OCI-LY3 (cell line): ENCODE data around the gene STX4.

Experiments
- H2AFZ ChIP-seq: fragments of 200-600, 300-600 bp; shearing (Covaris generic); 2 replicates; pipeline ENCODE4 v1.6.0; 2014; ENCODE audit warnings: antibody characterized with exemption, low read depth, low read length
- H3K27ac ChIP-seq: fragments of 200-600, 300-600 bp; sonication (generic); 2 replicates; pipeline ENCODE4 v1.5.1; 2014; ENCODE audit warnings: mild to moderate bottlenecking, low read length, moderate library complexity, mixed read lengths
- H3K27me3 ChIP-seq: fragments of 200-600, 300-600 bp; sonication (generic); 2 replicates; pipeline ENCODE4 v1.6.1; 2014; ENCODE audit warnings: low read depth, low read length, mixed read lengths
- H3K36me3 ChIP-seq: fragments of 200-600, 300-600 bp; sonication (generic); replicated peaks from 2 replicates; pipeline ENCODE3; 2014; ENCODE audit warnings: low read depth, low read length, mixed read lengths
- H3K4me1 ChIP-seq: fragments of 300-600, 200-600 bp; sonication (generic); 2 replicates; pipeline ENCODE4 v1.6.1; 2014; ENCODE audit warnings: low read length, mixed read lengths
- H3K4me2 ChIP-seq: fragments of 200-600, 300-600 bp; sonication (generic); 2 replicates; pipeline ENCODE4 v1.6.1; 2014; ENCODE audit warnings: low read length, mixed read lengths
- H3K4me3 ChIP-seq: fragments of 300-600, 200-600 bp; sonication (generic); 2 replicates; pipeline ENCODE4 v1.5.1; 2014; ENCODE audit warnings: antibody characterized with exemption, mild to moderate bottlenecking, low read length, moderate library complexity
- H3K79me2 ChIP-seq: fragments of 300-600, 200-600 bp; shearing (Covaris generic); 2 replicates; pipeline ENCODE4 v1.6.1; 2014; ENCODE audit warnings: mild to moderate bottlenecking, low read length, mixed read lengths
- H3K9ac ChIP-seq: fragments of 300-600, 200-600 bp; shearing (Covaris generic); 2 replicates; pipeline ENCODE4 v1.6.0; 2014; ENCODE audit warnings: mild to moderate bottlenecking, low read length, moderate library complexity
- H3K9me3 ChIP-seq: fragments of 200-600, 300-600 bp; shearing (Covaris generic); 2 replicates; pipeline ENCODE4 v1.6.1; 2014; ENCODE audit warnings: low read length, mixed read lengths; ENCODE audit not compliant: insufficient read depth
- H4K20me1 ChIP-seq: fragments of 200-600, 300-600 bp; sonication (generic); 2 replicates; pipeline ENCODE4 v1.6.1; 2016; ENCODE audit warnings: low read length, mixed read lengths; ENCODE audit not compliant: insufficient read depth
- CTCF ChIP-seq: fragments of 200-600, 300-600 bp; sonication (generic); IDR thresholded peaks from 2 replicates; pipeline ENCODE4 v1.5.1; 2014; ENCODE audit warnings: antibody characterized with exemption, low read length, low read depth
- EZH2phosphoT487 ChIP-seq: fragments of 200-600 bp; shearing (Covaris generic); IDR thresholded peaks from 2 replicates; pipeline ENCODE4 v1.6.1; 2018; ENCODE audit warnings: antibody characterized with exemption, mixed run types, low read depth

The STX4 gene

GRCh38 chr16:31036691-31037090, 3.3 kb downstream of the STX4 start:
- H3K9ac ChIP-seq = no peak overlapping the region
- no peak overlapping the region for H2AFZ ChIP-seq
- H3K4me2 ChIP-seq = no peak overlapping the region
- H3K27me3 ChIP-seq = no peaks in the 10 kb centered on the region
- no peaks in the 10 kb centered on the region; the same call in 1 of the 2 replicates for H3K79me2 ChIP-seq
- TF ChIP-seq CTCF = no peak
- H3K27ac ChIP-seq = no peak overlapping the region
- H3K4me3 ChIP-seq = no peak overlapping the region
- H3K36me3 ChIP-seq = no peaks in the 10 kb centered on the region
- peaks cover 15% of the 10 kb centered on the region for H3K4me1 ChIP-seq
- H4K20me1 ChIP-seq = 0 out of 2 replicates have a peak, but pooled peaks cover 4% of the 10 kb centered on the region
- no peaks in the 10 kb centered on the region for H3K9me3 ChIP-seq

DNA sequence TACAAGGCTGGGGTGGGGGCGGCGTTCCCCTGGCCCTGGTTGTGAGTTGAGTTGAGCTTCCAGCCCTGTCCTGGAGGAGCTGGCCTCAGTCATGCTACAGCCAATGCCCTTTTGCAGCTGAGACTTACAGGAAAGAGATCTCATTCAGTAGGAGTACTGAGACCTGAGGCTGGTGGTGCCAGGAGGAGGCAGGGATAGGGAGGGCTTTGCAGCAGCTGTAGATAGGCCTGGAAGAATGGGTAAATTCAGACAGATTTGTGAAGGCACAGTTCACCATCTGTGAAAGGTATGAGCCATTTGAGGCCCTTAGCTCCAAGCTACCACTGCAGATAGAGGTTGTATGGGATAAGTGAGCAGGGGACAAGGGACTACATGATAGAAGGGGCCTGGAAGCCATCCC, 5.6 kb downstream of the STX4 start:
- no peaks in the 10 kb centered on the region for H3K36me3 ChIP-seq
- TF ChIP-seq EZH2phosphoT487 (no peak), CTCF (no peak)

DNA sequence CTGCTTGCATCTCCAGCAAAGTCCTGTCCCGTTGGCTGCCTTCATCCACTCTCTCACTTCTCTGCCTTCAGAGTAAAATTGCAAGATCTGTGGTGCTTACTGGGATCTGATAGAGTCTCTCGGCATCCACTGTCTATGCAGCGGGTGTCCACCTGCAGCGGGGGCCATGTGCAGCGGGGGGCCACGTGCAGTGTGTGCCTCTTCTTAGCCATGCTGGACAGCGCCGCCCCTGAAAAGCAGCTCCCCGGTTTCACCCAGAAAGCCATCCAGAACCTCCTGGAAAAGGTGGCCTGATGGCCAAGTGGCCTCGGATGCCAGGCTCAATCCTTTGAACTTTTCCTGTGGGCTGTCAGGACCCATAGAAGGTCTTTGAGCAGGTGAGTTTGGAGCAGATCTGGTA, 9.5 kb downstream of the STX4 start:
- H3K9me3 ChIP-seq = no peaks in the 10 kb centered on the region
- H4K20me1 ChIP-seq = no peaks in the 10 kb centered on the region
- no peak overlapping the region for H3K27ac ChIP-seq
- no peak overlapping the region for H3K9ac ChIP-seq
- no peaks in the 10 kb centered on the region for H3K4me1 ChIP-seq
- no peaks in the 10 kb centered on the region for H3K36me3 ChIP-seq
- H2AFZ ChIP-seq = no peak overlapping the region
- TF ChIP-seq EZH2phosphoT487 (no peak), CTCF (no peak)
- no peaks in the 10 kb centered on the region for H3K27me3 ChIP-seq
- no peaks in the 10 kb centered on the region for H3K79me2 ChIP-seq
- no peak overlapping the region for H3K4me2 ChIP-seq
- H3K4me3 ChIP-seq = no peak overlapping the region

More for the DNA sequence above, 5.6 kb downstream of the STX4 start:
- Histone ChIP-seq H3K4me2 (no peak overlapping the region), H3K9ac (no peak overlapping the region), H3K4me1 (peaks cover 4% of the 10 kb centered on the region; the same call in 1 of the 2 replicates), H3K27me3 (no peaks in the 10 kb centered on the region), H2AFZ (no peak overlapping the region), H3K27ac (no peak overlapping the region), H3K9me3 (no peaks in the 10 kb centered on the region), H3K4me3 (no peak overlapping the region), H4K20me1 (0 out of 2 replicates have a peak, but pooled peaks cover 4% of the 10 kb centered on the region), H3K79me2 (no peaks in the 10 kb centered on the region; the same call in 1 of the 2 replicates)

- Histone ChIP-seq H3K4me3 (no peak overlapping the region), H4K20me1 (no peaks in the 10 kb centered on the region), H3K9me3 (no peaks in the 10 kb centered on the region), H3K27me3 (no peaks in the 10 kb centered on the region), H3K4me2 (no peak overlapping the region), H3K27ac (no peak overlapping the region), H3K36me3 (no peaks in the 10 kb centered on the region), H2AFZ (no peak overlapping the region), H3K4me1 (no peaks in the 10 kb centered on the region), H3K9ac (no peak overlapping the region), H3K79me2 (no peaks in the 10 kb centered on the region)
- TF ChIP-seq EZH2phosphoT487 = no peak
- no peak for TF ChIP-seq CTCF
Measured at GRCh38 chr16:31043352-31043751, 10.0 kb downstream of the STX4 start.
